ENCODE measurements around the gene CTSA. TPM values are rescaled to one million over a fixed set of nuclear protein-coding genes. Genes with fewer than 3 reads are reported as not detected.

CTSA gene
- total RNA-seq, 1 experiment from 2014 or later: 187 TPM

- DNase-seq (ENCODE audit: low read depth): no peak
Measured at GRCh38 chr20:45938727-45939438, 47.7 kb downstream of the CTSA start.

GRCh38 chr20:45940053-45940452 is 48.9 kb downstream of the CTSA start:
- DNase-seq (ENCODE audit: low read depth): no peak

GRCh38 chr20:45940469-45940868 is 49.3 kb downstream of the CTSA start:
- no peak for DNase-seq (ENCODE audit: low read depth)

- no peak for DNase-seq (ENCODE audit: low read depth)
Measured at GRCh38 chr20:45943613-45944012, 52.5 kb downstream of the CTSA start.

GRCh38 chr20:45944151-45944964 is 53.2 kb downstream of the CTSA start:
- no peak for DNase-seq (ENCODE audit: low read depth)

GRCh38 chr20:45944965-45945677 is 54.0 kb downstream of the CTSA start:
- no peak for DNase-seq (ENCODE audit: low read depth)

GRCh38 chr20:45945678-45946148 is 54.6 kb downstream of the CTSA start:
- DNase-seq (ENCODE audit: low read depth): no peak

GRCh38 chr20:45946149-45946970 is 55.2 kb downstream of the CTSA start:
- DNase-seq (ENCODE audit: low read depth): no peak

- DNase-seq (ENCODE audit: low read depth): no peak
Measured at GRCh38 chr20:45947110-45947866, 56.2 kb downstream of the CTSA start.

GRCh38 chr20:45948261-45948733 is 57.2 kb downstream of the CTSA start:
- DNase-seq (ENCODE audit: low read depth): no peak

Other genes starting within 250 kb of the CTSA start
- gene WFDC11, start 221.1 kb upstream of the CTSA start, total RNA-seq (2014; rRNA removed; shearing (Covaris generic)): not detected in 2 replicates
- gene WFDC13, start 189.3 kb upstream of the CTSA start, total RNA-seq (2014; rRNA removed; shearing (Covaris generic)): not detected in 2 replicates
- gene WFDC10B, start 186.3 kb upstream of the CTSA start, total RNA-seq (2014; rRNA removed; shearing (Covaris generic)): 0.88 and 3.5 TPM in 2 replicates
- gene SPINT4, start 169.0 kb upstream of the CTSA start, total RNA-seq (2014; rRNA removed; shearing (Covaris generic)): not detected in 2 replicates
- 3.6 and 8.8 TPM in 2 replicates for gene WFDC3, start 99.5 kb upstream of the CTSA start, total RNA-seq (2014; rRNA removed; shearing (Covaris generic))
- gene DNTTIP1, start 99.4 kb upstream of the CTSA start, total RNA-seq (2014; rRNA removed; shearing (Covaris generic)): 44.1 and 51.4 TPM in 2 replicates
- gene UBE2C, start 78.7 kb upstream of the CTSA start, total RNA-seq (2014; rRNA removed; shearing (Covaris generic)): 606 and 673 TPM in 2 replicates
- gene TNNC2, start 64.0 kb upstream of the CTSA start, total RNA-seq (2014; rRNA removed; shearing (Covaris generic)): 0.36 TPM in 1 of 2 replicates, not detected in the other
- 54.1 and 59.8 TPM in 2 replicates for gene SNX21, start 57.5 kb upstream of the CTSA start, total RNA-seq (2014; rRNA removed; shearing (Covaris generic))
- 102 and 119 TPM in 2 replicates for gene ACOT8, start 33.9 kb upstream of the CTSA start, total RNA-seq (2014; rRNA removed; shearing (Covaris generic))
- gene ZSWIM3, start 33.7 kb upstream of the CTSA start, total RNA-seq (2014; rRNA removed; shearing (Covaris generic)): 9.3 and 9.4 TPM in 2 replicates
- 17.0 and 20.4 TPM in 2 replicates for gene ZSWIM1, start 10.1 kb upstream of the CTSA start, total RNA-seq (2014; rRNA removed; shearing (Covaris generic))
- 0.98 TPM in 1 of 2 replicates, not detected in the other for gene SPATA25, start 3.7 kb upstream of the CTSA start, total RNA-seq (2014; rRNA removed; shearing (Covaris generic))
- gene NEURL2, start 127 bp upstream of the CTSA start, total RNA-seq (2014; rRNA removed; shearing (Covaris generic)): 3.0 and 5.5 TPM in 2 replicates
- 36.8 and 47.1 TPM in 2 replicates for gene PLTP, start 20.8 kb downstream of the CTSA start, total RNA-seq (2014; rRNA removed; shearing (Covaris generic))
- gene PCIF1, start 43.3 kb downstream of the CTSA start, total RNA-seq (2014; rRNA removed; shearing (Covaris generic)): 11.5 and 13.6 TPM in 2 replicates
- 11.9 and 12.0 TPM in 2 replicates for gene ZNF335, start 80.9 kb downstream of the CTSA start, total RNA-seq (2014; rRNA removed; shearing (Covaris generic))
- 3.0 and 4.7 TPM in 2 replicates for gene MMP9, start 117.6 kb downstream of the CTSA start, total RNA-seq (2014; rRNA removed; shearing (Covaris generic))
- gene SLC12A5, start 137.9 kb downstream of the CTSA start, total RNA-seq (2014; rRNA removed; shearing (Covaris generic)): 0.96 TPM in 1 of 2 replicates, not detected in the other
- 14.7 and 15.1 TPM in 2 replicates for gene NCOA5, start 198.6 kb downstream of the CTSA start, total RNA-seq (2014; rRNA removed; shearing (Covaris generic))
- gene CD40, start 227.0 kb downstream of the CTSA start, total RNA-seq (2014; rRNA removed; shearing (Covaris generic)): 0.72 and 1.7 TPM in 2 replicates